Anterior cingulate cortex (tissue), 58 donors: ENCODE measurements around the gene CLDN7.

Source experiments
- DNase-seq, 58 donors: peaks; one replicate each; lab custom pipeline; 2025; lab: John Stamatoyannopoulos, UW

CLDN7 gene

DNA sequence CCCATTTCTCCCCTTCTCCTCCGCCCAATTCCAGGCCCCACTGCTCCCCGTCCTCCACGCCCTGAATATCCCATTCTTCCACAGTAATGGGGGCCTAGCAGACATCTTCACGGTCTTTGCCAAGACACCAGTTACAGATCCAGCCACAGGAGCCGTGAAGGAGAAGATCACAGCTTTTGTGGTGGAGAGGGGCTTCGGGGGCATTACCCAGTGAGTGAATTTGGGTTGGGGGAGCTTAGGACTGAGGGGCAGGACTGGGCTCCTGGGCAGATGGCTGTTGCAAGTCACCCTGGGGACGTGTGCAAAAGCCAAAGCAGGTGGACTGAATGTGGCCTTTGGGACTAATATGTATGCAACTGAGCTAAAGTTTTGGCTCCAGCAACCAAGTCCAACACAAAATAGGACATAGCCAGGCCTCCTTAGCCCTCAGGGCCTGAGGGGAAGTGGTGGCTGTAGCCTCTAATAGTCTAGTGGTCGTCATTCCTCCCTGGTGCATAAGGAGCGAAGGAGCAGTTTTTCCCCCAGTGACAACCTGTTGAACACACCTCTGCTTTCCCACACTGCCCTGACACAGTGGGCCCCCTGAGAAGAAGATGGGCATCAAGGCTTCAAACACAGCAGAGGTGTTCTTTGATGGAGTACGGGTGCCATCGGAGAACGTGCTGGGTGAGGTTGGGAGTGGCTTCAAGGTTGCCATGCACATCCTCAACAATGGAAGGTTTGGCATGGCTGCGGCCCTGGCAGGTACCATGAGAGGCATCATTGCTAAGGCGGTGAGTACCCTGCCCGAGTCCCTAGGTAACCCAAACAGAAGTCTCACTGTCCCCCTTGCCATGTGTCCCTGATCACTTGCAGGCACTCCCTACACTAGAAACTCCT is 39.9 kb downstream of the CLDN7 start:
- no peak for DNase-seq

GRCh38 chr17:7221278-7222092 is 40.8 kb downstream of the CLDN7 start:
- no peak for DNase-seq

DNA sequence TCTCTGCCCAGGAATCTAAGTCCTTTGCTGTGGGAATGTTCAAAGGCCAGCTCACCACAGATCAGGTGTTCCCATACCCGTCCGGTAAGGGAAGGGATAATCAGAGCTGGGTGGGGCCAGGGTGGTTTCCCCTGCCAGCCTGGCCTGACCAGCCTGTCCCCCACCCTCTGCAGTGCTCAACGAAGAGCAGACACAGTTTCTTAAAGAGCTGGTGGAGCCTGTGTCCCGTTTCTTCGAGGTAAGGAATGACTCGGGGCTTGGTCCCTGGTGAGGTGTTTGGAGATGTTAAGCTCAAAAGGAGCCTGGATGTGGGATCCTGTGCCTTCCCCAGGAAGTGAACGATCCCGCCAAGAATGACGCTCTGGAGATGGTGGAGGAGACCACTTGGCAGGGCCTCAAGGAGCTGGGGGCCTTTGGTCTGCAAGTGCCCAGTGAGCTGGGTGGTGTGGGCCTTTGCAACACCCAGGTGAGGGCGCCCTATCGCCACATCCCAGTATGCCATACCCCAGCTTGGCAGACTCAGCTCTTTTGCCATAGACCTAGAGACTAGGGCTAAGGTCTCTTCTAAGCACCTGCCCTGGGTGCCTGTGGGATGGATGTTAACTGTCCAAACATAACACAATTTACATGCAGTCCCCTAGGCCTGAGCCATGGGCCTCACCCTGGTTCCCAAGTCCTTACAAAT is 41.5 kb downstream of the CLDN7 start:
- peak in 21 of 58 donors; percentile 17 to 50 (median 28) for DNase-seq

DNA sequence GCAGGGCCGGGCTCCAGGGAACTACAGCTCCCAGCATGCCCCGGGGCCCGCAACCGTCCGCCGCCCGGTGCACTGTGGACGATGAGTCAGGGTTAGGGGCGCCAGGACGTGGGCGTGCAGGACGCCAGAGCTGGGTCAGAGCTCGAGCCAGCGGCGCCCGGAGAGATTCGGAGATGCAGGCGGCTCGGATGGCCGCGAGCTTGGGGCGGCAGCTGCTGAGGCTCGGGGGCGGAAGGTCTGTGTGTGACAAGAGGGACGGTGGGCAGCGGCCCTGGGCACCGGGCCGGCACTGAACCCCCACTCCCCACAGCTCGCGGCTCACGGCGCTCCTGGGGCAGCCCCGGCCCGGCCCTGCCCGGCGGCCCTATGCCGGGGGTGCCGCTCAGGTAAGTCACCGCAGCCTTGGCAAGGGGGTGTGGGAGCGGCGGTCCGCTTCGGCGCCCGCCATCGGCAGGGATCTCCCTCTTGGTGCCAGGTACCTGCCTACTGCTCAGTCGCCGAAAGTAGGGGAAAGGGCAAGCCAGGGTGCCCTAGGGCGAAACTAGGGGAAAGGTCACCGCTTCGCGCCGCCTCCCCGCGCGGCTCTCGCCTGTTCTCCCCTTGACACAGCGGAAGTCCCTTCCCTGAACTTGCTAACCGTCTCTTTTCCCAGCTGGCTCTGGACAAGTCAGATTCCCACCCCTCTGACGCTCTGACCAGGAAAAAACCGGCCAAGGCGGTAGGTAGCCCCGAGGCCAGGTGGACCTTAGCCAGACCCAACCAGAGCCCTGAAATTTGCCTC is 42.3 kb downstream of the CLDN7 start, which contains the start of the genes ACADVL and DLG4:
TSS of gene ACADVL (plus strand) at position 127 of the 781 bp plus-strand sequence. CDS start at position 174, 47 bp downstream.
TSS of gene DLG4 (minus strand) at position 25 of the 781 bp plus-strand sequence.
- peak; percentile 40 to 95 (median 84) for DNase-seq

DNA sequence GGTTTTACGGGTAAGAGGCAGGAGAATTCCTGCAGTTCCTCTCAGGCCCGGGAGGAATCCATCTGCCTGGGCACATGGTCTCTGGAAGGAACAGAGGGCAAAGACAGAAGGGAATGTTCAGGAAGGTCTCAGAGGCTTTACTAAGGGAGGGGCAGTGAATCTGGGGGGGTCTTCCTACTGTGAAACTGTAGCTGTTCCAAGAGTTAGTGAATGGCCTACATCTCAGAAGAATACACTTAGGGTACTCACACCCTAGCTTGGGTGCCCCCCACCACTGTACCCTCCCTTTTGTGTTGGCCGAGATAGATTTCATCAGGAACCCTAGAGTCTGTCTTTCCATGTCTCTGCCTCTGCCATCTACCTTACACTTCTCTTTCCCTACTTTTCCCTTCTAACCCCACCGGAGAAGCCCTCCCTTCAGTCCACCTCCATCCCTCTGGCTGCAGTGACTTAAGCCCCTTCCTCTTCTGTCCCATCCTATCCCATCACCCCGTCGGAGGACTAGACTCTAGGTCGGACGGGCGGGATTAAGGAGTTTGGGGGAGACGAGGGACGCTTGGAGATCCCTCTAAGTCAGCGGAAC is 43.0 kb downstream of the CLDN7 start:
- no peak for DNase-seq

DNA sequence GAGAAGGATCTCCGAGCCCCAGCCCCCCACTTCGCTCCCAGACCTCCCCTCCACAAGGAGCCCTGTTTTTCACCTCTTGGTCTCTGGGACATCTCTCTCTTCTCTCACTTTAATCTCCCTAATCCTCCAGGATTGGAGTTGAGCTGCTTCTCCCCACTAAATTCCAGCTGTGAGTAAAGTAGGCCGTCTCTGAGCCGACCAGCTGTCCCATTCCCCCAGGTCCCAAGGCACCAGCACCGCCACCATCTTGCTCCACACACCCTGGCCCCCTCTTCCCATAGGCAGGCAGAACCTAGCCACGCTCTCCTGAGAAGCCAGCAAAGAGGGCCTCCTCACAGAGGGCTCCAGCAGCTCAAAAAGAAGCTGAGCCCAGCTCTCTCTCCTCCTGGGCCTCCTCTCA is 43.5 kb downstream of the CLDN7 start:
- no peak for DNase-seq

- no peak for DNase-seq
Measured at GRCh38 chr17:7218166-7218565, 44.1 kb downstream of the CLDN7 start.

DNA sequence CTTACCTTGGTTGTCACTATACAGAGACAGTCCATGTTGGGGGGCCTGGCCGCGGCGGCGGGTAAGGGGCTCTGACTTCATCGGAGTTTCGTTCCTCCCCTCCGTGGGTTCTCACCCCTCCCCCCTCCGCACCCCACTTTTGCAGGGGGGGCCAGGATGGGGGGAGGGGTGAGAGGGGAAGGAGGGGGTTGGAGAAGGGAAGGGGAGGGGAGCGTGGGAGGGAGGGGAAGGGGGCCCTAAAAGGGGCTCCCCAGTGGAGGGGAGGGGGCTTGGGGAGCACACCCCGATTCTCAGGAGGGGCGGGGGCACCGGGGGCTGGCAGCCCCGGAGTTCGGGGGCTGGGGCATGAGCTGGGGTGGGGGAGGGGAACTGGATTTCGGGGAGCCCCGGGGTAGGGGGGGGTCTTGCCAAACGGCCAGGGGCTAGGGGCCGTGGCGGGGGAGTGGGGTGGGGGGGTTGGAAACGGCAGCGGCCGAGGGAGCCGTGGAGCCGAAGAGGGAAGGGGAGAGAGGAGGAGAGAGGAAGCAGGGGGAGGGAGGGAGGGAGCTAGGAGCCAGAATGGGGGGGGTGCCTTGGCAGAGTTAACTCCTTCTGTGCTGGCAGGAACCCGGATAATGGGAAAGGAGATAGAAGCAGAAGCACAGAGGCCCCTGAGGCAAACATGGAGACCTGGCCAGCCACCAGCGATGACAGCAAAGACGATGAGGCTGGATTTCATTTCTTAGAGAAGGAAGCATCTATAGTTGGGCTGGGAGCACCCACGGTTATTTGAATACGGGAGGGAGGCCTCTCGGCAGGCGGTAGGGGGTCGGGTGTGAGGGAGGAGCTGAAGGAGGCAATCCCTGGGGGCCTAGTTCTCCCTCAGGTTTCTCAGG is 44.9 kb downstream of the CLDN7 start:
- DNase-seq: peak in 33 of 58 donors; percentile 15 to 80 (median 49)

DNA sequence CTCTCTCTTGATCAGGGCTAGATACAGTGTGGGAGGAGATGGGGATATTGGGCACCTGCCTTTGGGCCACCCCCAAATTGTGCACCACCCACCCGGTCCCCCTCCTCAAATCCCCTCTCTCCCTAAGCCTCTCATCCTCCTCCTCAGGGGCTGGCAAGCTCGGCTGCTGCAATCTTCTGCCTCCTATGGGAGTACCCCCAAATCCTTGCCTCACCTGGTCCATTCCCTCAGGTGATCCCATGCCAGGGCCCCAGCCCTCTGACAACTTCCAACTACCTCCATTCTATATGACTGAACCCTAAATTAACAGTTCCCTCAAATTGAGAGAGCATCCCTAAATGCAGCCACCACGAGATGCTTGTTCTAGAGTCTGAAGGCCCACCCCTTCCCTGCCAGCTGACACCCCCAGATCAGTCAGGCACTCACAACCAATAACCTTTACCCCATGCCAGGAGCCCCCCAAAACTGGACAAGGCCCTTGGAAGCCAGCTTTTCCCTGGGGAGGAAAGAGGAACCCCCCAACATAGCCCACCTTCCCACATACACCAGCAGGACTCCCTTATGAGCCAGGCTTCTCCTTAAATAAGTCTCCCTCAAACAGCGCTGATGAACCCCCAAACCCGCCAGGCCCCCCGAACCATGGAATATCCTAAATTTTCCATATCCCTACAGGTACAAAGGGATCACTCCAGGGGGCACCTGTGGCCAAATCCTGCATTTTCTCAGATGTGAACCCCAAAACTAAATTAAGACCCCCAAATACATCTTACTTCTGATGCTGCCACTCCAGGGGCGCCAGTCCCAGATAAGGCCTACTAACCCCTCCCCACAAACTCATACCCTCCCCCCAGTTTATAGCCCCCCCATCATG is 45.8 kb downstream of the CLDN7 start:
- peak in 1 of 58 donors; percentile 12 for DNase-seq

DNA sequence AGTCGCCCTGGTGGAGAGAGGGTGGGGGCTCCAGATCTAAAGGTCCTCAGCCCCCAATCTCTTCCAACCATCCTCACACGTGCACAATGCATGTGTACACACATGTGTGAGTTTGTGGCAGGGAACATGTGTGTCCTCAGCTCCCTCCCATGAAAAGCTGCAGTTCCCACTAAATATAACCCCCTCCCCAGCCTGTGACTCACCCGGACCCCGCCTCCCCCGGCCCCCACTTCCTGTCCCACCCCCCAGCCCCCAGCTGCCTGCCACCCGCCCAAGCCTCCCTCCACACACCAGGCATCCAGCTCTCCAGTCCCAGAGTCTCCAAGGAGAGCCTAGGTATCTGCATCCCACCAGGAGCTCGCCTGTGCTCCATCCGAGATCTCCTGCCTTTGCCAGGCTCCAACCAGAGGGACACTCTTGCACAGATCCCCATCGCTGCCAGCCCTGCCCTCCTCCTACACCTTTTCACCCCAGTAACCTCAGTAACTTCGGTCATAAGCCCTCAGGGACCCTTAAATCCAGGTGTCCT is 46.6 kb downstream of the CLDN7 start:
- peak in 1 of 58 donors; percentile 32 for DNase-seq

DNA sequence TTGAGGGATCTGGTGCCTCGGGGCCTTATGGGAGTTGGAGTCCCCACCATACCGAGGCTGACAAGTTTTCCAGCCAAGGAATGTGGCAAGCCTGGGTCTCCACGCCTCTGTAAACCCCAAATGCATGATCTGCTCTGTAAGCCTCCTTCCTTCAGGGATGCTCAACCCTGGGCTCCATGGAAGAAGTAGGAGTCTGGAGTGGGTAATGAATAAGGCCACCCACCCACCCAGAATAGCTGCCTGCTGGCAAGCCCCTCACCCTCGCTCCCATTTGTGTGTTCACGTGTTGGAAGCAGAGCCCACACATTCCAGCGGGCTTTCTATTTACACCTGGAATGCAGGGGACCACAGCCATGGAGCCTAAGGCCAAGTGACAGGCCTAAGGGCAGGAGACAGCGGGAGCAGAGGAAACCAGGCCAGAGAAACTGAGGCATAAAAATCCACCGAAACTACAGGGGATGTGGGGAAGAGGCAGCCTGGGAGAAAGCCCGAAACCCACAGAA is 47.1 kb downstream of the CLDN7 start:
- DNase-seq: peak in 1 of 58 donors; percentile 93

DNA sequence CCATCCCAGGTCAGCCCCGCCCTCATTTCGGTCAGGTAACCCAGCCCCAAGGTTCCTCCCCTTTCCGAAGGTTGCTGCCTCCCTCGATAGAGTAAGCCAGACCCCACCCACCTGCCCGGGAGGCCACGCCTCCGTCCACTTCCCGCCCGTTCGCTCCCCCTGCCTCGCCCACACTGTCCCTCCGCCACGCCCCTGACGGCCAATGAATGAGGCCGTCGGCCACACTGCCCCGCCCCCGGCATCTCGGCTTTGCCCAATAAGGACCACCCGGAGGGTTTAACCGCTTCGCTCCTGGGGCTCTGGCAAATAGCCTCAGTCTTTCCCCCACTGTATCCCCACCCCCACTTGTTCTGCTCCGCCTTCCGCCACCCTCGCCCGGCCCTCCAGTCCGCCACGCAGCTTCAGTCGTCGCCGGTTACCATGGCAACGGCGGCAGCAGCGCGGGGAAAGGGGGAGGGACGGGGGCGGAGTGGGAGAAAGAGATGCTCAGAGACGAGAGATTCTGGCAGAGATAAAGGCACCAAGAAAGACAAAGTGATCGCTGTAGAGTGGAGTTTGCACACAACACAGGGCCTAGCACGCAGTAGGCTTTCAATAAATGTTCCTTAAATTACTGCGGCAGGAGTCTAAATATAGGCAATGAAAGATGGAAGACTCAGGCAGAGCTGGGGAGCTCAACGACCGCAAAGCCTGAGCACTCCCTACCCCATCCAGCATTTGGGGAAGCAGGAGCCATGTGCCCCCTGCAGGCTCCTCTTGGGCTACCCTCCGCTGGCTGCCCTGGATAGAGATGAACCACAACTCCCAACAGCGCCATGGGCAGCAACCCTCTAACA is 47.8 kb downstream of the CLDN7 start:
- peak; percentile 75 to 99 (median 96) for DNase-seq

DNA sequence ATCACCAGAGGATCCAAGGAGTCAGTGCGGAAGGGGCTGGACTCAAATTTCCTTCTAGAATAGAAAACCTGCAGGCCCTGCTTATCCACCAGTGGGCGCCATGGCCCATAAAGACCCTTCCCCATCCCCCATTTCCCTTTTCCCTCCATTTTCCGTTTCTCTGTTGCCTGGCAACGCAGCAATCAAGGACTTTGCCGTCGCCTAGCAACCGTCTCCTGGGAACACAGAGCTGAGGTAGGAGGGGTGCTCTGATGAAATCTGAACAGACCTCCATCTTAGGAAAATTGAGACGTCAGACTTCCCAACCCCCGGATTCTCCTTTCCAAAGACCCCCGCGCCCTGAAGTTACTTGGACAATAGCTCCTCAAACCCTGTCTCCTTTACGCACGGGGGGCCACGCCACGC is 48.4 kb downstream of the CLDN7 start:
- peak in 47 of 58 donors; percentile 43 to 93 (median 77) for DNase-seq

DNA sequence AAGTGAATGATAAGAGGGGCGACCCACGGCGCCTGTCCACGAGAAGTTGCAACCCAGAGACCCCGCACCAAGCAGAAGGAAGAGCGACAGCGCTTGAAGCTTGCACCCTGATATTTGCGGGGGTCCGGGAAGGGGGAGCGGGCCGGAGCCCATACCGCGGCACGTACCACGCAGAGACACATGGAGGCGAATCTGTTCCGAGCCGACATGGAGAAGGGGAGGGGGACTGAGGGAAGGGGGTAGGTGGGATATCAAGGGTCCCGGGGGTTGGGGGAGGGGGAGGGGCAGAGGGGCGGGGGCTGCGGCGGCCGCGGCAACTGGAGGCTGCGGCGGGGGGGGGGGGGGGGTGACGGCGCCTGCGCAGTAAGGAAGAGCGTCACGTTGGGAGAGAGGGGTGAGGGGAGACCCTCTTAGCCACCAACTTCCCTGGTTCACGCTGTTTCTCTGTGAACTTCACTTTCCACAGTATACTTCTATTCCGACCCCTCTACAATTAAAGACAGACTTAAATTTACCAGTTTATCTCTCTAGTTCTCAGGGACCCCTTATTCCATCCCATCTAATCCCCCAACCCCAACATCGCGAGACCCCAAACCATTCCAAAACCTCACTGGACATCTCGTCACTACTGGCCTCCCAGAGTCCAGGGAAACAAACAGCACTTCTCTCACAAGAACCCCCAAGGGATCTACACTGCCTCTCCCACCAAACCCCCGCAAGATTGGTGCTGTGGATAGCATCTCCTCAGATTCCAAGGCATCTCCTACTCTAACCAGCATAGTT is 50.6 kb downstream of the CLDN7 start:
- DNase-seq: no peak
